IPS-18a (cell line): ENCODE results near the gene SLC27A2.
A peak's percentile ranks its signal among the peaks of the same experiment; 100 is the strongest.
"Not testable (repeated sequence)": the region's sequence is repeated elsewhere in the genome, so short reads cannot be mapped to it uniquely, and the experiment has no call there.

Experiments
- H3K27ac ChIP-seq: one replicate; pipeline ENCODE4 v1.5.1; 2013; ENCODE audit warnings: low read length
- H3K27me3 ChIP-seq: one replicate; pipeline ENCODE4 v1.6.1; 2013; ENCODE audit warnings: mild to moderate bottlenecking, low read length; ENCODE audit not compliant: control insufficient read depth, insufficient read depth
- H3K36me3 ChIP-seq: one replicate; pipeline ENCODE4 v1.6.1; 2013; ENCODE audit warnings: low read depth, low read length; ENCODE audit not compliant: control insufficient read depth
- H3K4me1 ChIP-seq: one replicate; pipeline ENCODE4 v1.6.1; 2013; ENCODE audit warnings: low read depth, low read length; ENCODE audit not compliant: control insufficient read depth
- H3K4me3 ChIP-seq: one replicate; pipeline ENCODE4 v1.5.1; 2013; ENCODE audit warnings: low read length
- H3K9ac ChIP-seq: one replicate; pipeline ENCODE4 v1.6.1; 2013; ENCODE audit warnings: mild to moderate bottlenecking, low read length, moderate library complexity
- H3K9me3 ChIP-seq: one replicate; pipeline ENCODE4 v1.6.1; 2013; ENCODE audit warnings: low read depth, low read length; ENCODE audit not compliant: control insufficient read depth

SLC27A2 gene

DNA sequence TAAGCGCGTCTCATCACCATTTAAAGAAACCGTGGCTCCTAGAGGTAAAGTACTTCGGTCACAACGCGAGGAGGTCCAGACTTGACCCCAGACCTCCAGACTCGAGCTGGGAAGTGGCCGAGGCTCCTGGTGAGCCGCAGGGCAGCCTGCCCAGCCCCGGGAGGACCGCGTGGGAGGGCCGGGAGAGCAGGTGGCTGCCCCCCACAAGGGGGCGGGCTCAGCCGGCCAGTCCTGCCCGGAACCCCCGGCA, at the start of gene SLC27A2:
TSS of gene SLC27A2 (plus strand) at position 228 of the 250 bp plus-strand sequence. CDS start 232 bp downstream, outside the sequence.
- Histone ChIP-seq H3K27ac (no peak within 1 kb of the TSS), H3K27me3 (peaks cover 45% of the 10 kb centered on the region), H3K9ac (peak within 1 kb of the TSS; percentile 42)

DNA sequence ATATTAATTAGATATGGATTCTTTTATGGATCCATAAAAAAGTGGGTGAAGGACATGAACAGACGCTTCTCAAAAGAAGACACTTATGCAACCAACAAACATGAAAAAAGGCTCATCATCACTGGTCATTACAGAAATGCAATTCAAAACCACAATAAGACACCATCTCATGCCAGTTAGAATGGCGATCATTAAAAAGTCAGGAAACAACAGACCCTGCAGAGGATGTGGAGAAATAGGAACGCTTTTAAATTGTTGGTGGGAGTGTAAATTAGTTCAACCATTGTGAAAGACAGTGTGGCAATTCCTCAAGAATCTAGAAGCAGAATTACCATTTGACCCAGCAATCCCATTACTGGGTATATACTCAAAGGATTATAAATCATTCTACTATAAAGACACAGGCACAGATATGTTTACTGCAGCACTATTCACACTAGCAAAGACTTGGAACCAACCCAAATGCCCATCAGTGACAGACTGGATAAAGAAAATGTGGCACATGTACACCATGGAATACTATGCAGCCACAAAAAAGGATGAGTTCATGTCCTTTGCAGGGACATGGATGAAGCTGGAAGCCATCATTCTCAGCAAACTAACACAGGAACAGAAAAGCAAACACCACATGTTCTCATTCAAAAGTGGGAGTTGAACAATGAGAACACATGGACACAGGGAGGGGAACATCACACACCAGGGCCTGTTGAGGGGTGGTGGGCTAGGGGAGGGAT, 49.6 kb upstream of the SLC27A2 start:
- not testable (repeated sequence) for H3K4me1 ChIP-seq, H3K9me3 ChIP-seq, H3K27me3 ChIP-seq, H3K4me3 ChIP-seq, H3K27ac ChIP-seq, H3K36me3 ChIP-seq, H3K9ac ChIP-seq

More for the DNA sequence above, at the start of gene SLC27A2:
- peak within 1 kb of the TSS; percentile 69 for H3K4me3 ChIP-seq
- H3K36me3 ChIP-seq = no peaks in the 10 kb centered on the region
- H3K9me3 ChIP-seq = no peaks in the 10 kb centered on the region
- H3K4me1 ChIP-seq = peaks cover 14% of the 10 kb centered on the region

- Histone ChIP-seq H3K9me3 (no peaks in the 10 kb centered on the region), H3K4me1 (no peaks in the 10 kb centered on the region), H3K36me3 (no peaks in the 10 kb centered on the region), H3K9ac (no peak overlapping the region), H3K4me3 (no peak overlapping the region), H3K27me3 (no peaks in the 10 kb centered on the region), H3K27ac (no peak overlapping the region)
Observed at GRCh38 chr15:50134524-50135024, 47.4 kb upstream of the SLC27A2 start.

GRCh38 chr15:50135031-50135551, 46.9 kb upstream of the SLC27A2 start:
- no peaks in the 10 kb centered on the region for H3K4me1 ChIP-seq
- H3K27me3 ChIP-seq = no peaks in the 10 kb centered on the region
- H3K4me3 ChIP-seq = no peak overlapping the region
- no peak overlapping the region for H3K27ac ChIP-seq
- no peaks in the 10 kb centered on the region for H3K9me3 ChIP-seq
- H3K36me3 ChIP-seq = no peaks in the 10 kb centered on the region
- no peak overlapping the region for H3K9ac ChIP-seq

GRCh38 chr15:50137330-50137761, 44.6 kb upstream of the SLC27A2 start:
- H3K27ac ChIP-seq = no peak overlapping the region
- no peaks in the 10 kb centered on the region for H3K4me1 ChIP-seq
- no peaks in the 10 kb centered on the region for H3K36me3 ChIP-seq
- H3K9me3 ChIP-seq = no peaks in the 10 kb centered on the region
- H3K9ac ChIP-seq = no peak overlapping the region
- H3K4me3 ChIP-seq = no peak overlapping the region
- no peaks in the 10 kb centered on the region for H3K27me3 ChIP-seq

DNA sequence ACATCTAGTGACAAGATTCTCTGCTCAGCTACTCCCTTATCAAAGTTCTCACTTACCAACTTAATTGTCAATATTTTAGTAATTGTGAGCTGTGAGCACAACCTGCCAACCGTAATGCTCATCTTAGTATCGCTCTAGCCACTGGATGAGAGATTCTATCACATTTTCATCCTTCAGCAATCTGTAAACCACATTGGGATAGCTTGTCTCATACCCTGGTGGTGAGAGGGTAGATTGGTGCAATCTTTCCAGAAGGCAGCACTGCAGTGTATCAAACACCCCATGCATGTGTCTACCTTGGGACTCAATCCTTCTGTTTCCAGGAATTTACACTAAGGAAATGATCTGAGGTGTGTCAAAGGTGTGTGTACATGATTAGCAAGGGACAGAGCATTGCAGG, 44.1 kb upstream of the SLC27A2 start:
- H3K4me3 ChIP-seq = no peak overlapping the region
- H3K4me1 ChIP-seq = no peaks in the 10 kb centered on the region
- no peaks in the 10 kb centered on the region for H3K9me3 ChIP-seq
- H3K27ac ChIP-seq = no peak overlapping the region
- no peaks in the 10 kb centered on the region for H3K36me3 ChIP-seq
- H3K27me3 ChIP-seq = no peaks in the 10 kb centered on the region
- H3K9ac ChIP-seq = no peak overlapping the region

DNA sequence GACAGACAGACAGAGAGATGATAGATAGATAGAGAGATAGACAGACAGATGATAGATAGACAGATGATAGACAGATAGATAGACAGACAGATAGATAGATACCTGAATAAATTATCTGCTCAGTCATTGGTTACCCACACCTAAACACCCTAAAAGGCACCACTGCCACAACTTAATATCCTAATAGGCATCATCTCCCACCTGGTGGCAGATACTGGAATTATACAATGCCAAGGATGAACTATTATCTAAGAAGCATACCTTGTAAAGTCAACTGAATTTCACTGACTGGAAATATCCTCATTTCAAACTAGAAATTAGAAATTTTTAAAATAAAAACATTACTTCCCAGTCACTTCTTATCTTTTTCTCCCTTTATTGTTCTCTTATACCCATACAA, 43.6 kb upstream of the SLC27A2 start:
- Histone ChIP-seq H3K9ac (no peak overlapping the region), H3K4me3 (no peak overlapping the region), H3K27me3 (no peaks in the 10 kb centered on the region), H3K4me1 (no peaks in the 10 kb centered on the region), H3K36me3 (no peaks in the 10 kb centered on the region), H3K27ac (no peak overlapping the region), H3K9me3 (no peaks in the 10 kb centered on the region)

GRCh38 chr15:50140098-50140497, 41.9 kb upstream of the SLC27A2 start:
- no peaks in the 10 kb centered on the region for H3K27me3 ChIP-seq
- no peak overlapping the region for H3K27ac ChIP-seq
- H3K9ac ChIP-seq = no peak overlapping the region
- H3K9me3 ChIP-seq = no peaks in the 10 kb centered on the region
- no peaks in the 10 kb centered on the region for H3K4me1 ChIP-seq
- H3K36me3 ChIP-seq = no peaks in the 10 kb centered on the region
- no peak overlapping the region for H3K4me3 ChIP-seq

GRCh38 chr15:50140983-50141382, 41.0 kb upstream of the SLC27A2 start:
- Histone ChIP-seq H3K27me3 (no peaks in the 10 kb centered on the region), H3K27ac (no peak overlapping the region), H3K9ac (no peak overlapping the region), H3K4me3 (no peak overlapping the region), H3K4me1 (no peaks in the 10 kb centered on the region), H3K36me3 (no peaks in the 10 kb centered on the region), H3K9me3 (no peaks in the 10 kb centered on the region)

- Histone ChIP-seq H3K27me3 (no peaks in the 10 kb centered on the region), H3K4me1 (no peaks in the 10 kb centered on the region)
Observed at GRCh38 chr15:50141856-50142255, 40.1 kb upstream of the SLC27A2 start.

GRCh38 chr15:50143255-50143860, 38.6 kb upstream of the SLC27A2 start:
- Histone ChIP-seq H3K4me3 (no peak overlapping the region), H3K9ac (no peak overlapping the region), H3K4me1 (no peaks in the 10 kb centered on the region), H3K27ac (no peak overlapping the region), H3K9me3 (no peaks in the 10 kb centered on the region), H3K36me3 (no peaks in the 10 kb centered on the region), H3K27me3 (no peaks in the 10 kb centered on the region)

More at GRCh38 chr15:50141856-50142255, 40.1 kb upstream of the SLC27A2 start:
- Histone ChIP-seq H3K4me3 (no peak overlapping the region), H3K9me3 (no peaks in the 10 kb centered on the region), H3K9ac (no peak overlapping the region), H3K27ac (no peak overlapping the region), H3K36me3 (no peaks in the 10 kb centered on the region)
